ENCODE results near the gene C16orf78. TPM values are rescaled to one million over a fixed set of nuclear protein-coding genes. Genes with fewer than 3 reads are reported as not detected.
A peak's percentile ranks its signal among the peaks of the same experiment; 100 is the strongest.

C16orf78 gene
- total RNA-seq, 1 experiment from 2014 or later = not detected

DNA sequence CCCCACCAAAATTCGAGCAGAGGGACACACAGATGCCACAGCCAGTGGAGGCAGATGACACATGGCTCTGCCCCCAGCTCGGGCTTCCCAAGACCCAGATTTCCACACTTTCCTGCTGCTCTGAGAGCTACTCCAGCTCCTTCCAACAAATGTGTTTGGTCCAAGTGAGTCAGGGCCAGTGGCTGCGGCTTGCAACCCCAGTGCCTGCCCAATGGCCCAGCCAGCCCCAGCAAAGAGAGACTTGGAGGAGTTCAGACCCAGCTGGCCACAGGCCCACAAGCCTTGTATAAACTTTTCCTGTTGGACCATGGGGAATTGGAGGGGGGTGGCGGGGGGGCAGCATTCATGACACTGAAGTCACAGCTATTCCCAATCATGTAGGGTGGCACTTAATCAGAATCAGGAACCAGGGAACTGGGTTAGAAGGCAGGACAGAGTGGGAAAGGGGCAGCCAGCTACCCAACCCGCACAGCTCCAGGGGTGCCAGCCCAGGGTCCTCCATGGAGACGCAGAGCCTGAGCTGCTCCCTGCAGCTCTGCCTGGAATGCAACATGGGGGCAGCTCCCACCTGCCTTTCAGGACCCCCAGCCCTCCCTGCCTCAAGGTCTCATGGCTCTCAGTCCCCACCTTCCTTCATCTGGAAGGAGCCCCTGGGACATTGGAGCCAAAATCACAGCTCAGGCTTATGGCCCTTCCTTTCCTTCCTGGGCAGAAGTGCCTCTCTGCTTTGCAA, 17.5 kb upstream of the C16orf78 start (continued):
- TF ChIP-seq, protein P1, sequence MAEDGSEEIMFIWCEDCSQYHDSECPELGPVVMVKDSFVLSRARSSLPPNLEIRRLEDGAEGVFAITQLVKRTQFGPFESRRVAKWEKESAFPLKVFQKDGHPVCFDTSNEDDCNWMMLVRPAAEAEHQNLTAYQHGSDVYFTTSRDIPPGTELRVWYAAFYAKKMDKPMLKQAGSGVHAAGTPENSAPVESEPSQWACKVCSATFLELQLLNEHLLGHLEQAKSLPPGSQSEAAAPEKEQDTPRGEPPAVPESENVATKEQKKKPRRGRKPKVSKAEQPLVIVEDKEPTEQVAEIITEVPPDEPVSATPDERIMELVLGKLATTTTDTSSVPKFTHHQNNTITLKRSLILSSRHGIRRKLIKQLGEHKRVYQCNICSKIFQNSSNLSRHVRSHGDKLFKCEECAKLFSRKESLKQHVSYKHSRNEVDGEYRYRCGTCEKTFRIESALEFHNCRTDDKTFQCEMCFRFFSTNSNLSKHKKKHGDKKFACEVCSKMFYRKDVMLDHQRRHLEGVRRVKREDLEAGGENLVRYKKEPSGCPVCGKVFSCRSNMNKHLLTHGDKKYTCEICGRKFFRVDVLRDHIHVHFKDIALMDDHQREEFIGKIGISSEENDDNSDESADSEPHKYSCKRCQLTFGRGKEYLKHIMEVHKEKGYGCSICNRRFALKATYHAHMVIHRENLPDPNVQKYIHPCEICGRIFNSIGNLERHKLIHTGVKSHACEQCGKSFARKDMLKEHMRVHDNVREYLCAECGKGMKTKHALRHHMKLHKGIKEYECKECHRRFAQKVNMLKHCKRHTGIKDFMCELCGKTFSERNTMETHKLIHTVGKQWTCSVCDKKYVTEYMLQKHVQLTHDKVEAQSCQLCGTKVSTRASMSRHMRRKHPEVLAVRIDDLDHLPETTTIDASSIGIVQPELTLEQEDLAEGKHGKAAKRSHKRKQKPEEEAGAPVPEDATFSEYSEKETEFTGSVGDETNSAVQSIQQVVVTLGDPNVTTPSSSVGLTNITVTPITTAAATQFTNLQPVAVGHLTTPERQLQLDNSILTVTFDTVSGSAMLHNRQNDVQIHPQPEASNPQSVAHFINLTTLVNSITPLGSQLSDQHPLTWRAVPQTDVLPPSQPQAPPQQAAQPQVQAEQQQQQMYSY (CRISPR knock-in tag; IDR thresholded peaks at IDR 0.05) = no peak

DNA sequence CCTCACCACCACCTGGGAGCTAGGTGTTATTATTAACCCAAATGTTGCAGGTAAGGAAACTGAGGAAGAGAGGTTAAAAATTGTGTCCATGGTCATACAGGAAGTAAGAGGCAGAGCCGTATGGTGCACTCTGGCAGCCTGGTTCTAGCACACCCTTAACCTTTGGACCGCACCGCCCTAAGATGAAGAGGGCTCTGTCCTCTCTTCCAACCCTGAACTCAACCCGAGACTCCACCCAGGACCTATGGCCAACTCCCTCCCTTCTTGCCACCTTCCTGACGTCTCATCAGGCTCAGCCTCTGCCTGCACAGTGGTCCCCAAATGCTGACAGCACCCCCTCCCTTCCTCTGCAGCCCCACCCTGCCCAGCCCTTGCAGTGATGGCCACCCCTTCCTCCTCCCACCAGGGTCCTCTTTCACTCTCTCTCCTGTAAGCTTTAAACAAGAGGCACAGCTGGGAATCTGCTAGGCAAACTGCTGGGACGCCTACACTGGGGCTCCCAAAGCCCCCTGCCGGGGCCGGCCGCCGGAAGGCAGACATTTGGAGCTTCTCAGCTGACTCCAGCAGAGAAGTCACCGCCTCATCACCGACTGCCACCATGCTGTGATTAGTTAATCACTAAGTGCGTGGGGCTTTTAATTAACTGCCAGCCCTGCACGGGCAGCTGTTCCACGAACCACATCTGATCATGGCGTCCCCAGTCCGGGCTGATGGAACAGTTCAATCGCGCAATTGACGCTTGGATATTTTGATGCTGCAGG, 16.7 kb upstream of the C16orf78 start:
- H3K27ac Mint-ChIP-seq = no peak overlapping the region
- H3K9me3 Mint-ChIP-seq = no peaks in the 10 kb centered on the region
- POLR2A ChIA-PET = interaction anchor here (0.6 to 0.7 kb wide), 2 partner anchors 86 to 301 kb away, joined by 3 to 4 read pairs; no protein-coding TSS in a partner anchor
- ATAC-seq (no peak), DNase-seq (ENCODE audit: low spot score) (no peak)
- no peaks in the 10 kb centered on the region for H3K27me3 Mint-ChIP-seq (ENCODE audit: low read depth)
- H3K36me3 Mint-ChIP-seq = no peaks in the 10 kb centered on the region
- peaks cover 21% of the 10 kb centered on the region for H3K4me1 Mint-ChIP-seq
- CTCF ChIA-PET = interaction anchor here (1.1 to 4.7 kb wide), 4 partner anchors 8 to 493 kb away, joined by 3 to 27 read pairs (median 4); no protein-coding TSS in a partner anchor
- peak; percentile 63 for TF ChIP-seq ZNF423 (CRISPR knock-in tag; IDR thresholded peaks at IDR 0.05)
- TF ChIP-seq, protein P2, sequence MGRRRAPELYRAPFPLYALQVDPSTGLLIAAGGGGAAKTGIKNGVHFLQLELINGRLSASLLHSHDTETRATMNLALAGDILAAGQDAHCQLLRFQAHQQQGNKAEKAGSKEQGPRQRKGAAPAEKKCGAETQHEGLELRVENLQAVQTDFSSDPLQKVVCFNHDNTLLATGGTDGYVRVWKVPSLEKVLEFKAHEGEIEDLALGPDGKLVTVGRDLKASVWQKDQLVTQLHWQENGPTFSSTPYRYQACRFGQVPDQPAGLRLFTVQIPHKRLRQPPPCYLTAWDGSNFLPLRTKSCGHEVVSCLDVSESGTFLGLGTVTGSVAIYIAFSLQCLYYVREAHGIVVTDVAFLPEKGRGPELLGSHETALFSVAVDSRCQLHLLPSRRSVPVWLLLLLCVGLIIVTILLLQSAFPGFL (CRISPR knock-in tag; IDR thresholded peaks at IDR 0.05; ENCODE audit: borderline replicate concordance) = no peak
- TF ChIP-seq, protein P3, sequence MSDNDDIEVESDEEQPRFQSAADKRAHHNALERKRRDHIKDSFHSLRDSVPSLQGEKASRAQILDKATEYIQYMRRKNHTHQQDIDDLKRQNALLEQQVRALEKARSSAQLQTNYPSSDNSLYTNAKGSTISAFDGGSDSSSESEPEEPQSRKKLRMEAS (CRISPR knock-in tag; IDR thresholded peaks at IDR 0.05) = no peak
- TF ChIP-seq, protein P4, sequence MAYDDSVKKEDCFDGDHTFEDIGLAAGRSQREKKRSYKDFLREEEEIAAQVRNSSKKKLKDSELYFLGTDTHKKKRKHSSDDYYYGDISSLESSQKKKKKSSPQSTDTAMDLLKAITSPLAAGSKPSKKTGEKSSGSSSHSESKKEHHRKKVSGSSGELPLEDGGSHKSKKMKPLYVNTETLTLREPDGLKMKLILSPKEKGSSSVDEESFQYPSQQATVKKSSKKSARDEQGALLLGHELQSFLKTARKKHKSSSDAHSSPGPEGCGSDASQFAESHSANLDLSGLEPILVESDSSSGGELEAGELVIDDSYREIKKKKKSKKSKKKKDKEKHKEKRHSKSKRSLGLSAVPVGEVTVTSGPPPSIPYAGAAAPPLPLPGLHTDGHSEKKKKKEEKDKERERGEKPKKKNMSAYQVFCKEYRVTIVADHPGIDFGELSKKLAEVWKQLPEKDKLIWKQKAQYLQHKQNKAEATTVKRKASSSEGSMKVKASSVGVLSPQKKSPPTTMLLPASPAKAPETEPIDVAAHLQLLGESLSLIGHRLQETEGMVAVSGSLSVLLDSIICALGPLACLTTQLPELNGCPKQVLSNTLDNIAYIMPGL (CRISPR knock-in tag; IDR thresholded peaks at IDR 0.05) = no peak
- no peak for TF ChIP-seq SOX15 (CRISPR knock-in tag; IDR thresholded peaks at IDR 0.05)
- TF ChIP-seq ZNF263 (CRISPR knock-in tag; IDR thresholded peaks at IDR 0.05; ENCODE audit: low read depth) = no peak
- TF ChIP-seq NFATC4 (CRISPR knock-in tag; IDR thresholded peaks at IDR 0.05) = no peak
- no peak overlapping the region for H3K4me3 Mint-ChIP-seq

DNA sequence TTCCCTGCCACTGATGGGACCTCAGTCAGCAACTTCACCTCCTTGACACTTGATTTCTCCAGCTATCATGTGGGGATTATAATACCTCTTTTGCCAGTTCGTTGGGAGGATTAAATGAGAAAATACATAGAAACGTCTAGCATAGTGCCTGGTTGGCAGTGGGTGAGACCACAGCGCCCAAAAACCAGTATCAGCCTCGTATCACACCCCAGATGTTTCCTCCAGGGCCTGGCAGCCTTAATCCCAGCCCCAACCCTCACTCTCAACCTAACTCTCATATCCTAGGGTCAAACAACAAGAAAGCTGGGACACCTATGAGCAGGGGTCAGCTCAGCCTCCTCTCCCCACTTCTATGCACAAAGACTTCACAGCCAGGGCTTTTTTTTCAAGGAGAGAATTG, 14.0 kb upstream of the C16orf78 start:
- DNase-seq (ENCODE audit: low spot score) (no peak), ATAC-seq (no peak)
- Mint-ChIP-seq H3K9me3 (peaks cover 10% of the 10 kb centered on the region), H3K27ac (no peak overlapping the region), H3K4me1 (peaks cover 26% of the 10 kb centered on the region), H3K27me3 (ENCODE audit: low read depth) (peaks cover 7% of the 10 kb centered on the region; the same call in 1 of the 2 replicates), H3K4me3 (no peak overlapping the region), H3K36me3 (peaks cover 12% of the 10 kb centered on the region)
- ChIA-PET POLR2A (no interaction called here), CTCF (interaction anchor here (4.7 kb wide), 1 partner anchor 10 kb away, joined by 27 read pairs; no protein-coding TSS in a partner anchor)
- TF ChIP-seq TP53 (CRISPR knock-in tag; IDR thresholded peaks at IDR 0.05) (no peak), KAT7 (CRISPR knock-in tag; IDR thresholded peaks at IDR 0.05; ENCODE audit: borderline replicate concordance) (no peak), ZNF423 (CRISPR knock-in tag; IDR thresholded peaks at IDR 0.05) (no peak), GTF2I (CRISPR knock-in tag; conservative IDR thresholded peaks at IDR 0.05) (no peak), NR2C2 (CRISPR knock-in tag; IDR thresholded peaks at IDR 0.05) (no peak), ZNF671 (CRISPR knock-in tag; IDR thresholded peaks at IDR 0.05) (no peak), NFYB (CRISPR knock-in tag; conservative IDR thresholded peaks at IDR 0.05; ENCODE audit: low read depth) (no peak), NR3C1 (CRISPR knock-in tag; conservative IDR thresholded peaks at IDR 0.05; ENCODE audit: low read depth) (no peak), JAZF1 (CRISPR knock-in tag; IDR thresholded peaks at IDR 0.05) (no peak)
- TF ChIP-seq, protein P5, sequence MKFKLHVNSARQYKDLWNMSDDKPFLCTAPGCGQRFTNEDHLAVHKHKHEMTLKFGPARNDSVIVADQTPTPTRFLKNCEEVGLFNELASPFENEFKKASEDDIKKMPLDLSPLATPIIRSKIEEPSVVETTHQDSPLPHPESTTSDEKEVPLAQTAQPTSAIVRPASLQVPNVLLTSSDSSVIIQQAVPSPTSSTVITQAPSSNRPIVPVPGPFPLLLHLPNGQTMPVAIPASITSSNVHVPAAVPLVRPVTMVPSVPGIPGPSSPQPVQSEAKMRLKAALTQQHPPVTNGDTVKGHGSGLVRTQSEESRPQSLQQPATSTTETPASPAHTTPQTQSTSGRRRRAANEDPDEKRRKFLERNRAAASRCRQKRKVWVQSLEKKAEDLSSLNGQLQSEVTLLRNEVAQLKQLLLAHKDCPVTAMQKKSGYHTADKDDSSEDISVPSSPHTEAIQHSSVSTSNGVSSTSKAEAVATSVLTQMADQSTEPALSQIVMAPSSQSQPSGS (CRISPR knock-in tag; IDR thresholded peaks at IDR 0.05; ENCODE audit: borderline replicate concordance, low read depth) = no peak
- TF ChIP-seq, protein P6, sequence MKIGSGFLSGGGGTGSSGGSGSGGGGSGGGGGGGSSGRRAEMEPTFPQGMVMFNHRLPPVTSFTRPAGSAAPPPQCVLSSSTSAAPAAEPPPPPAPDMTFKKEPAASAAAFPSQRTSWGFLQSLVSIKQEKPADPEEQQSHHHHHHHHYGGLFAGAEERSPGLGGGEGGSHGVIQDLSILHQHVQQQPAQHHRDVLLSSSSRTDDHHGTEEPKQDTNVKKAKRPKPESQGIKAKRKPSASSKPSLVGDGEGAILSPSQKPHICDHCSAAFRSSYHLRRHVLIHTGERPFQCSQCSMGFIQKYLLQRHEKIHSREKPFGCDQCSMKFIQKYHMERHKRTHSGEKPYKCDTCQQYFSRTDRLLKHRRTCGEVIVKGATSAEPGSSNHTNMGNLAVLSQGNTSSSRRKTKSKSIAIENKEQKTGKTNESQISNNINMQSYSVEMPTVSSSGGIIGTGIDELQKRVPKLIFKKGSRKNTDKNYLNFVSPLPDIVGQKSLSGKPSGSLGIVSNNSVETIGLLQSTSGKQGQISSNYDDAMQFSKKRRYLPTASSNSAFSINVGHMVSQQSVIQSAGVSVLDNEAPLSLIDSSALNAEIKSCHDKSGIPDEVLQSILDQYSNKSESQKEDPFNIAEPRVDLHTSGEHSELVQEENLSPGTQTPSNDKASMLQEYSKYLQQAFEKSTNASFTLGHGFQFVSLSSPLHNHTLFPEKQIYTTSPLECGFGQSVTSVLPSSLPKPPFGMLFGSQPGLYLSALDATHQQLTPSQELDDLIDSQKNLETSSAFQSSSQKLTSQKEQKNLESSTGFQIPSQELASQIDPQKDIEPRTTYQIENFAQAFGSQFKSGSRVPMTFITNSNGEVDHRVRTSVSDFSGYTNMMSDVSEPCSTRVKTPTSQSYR (CRISPR knock-in tag; IDR thresholded peaks at IDR 0.05) = no peak
- TF ChIP-seq, protein P3 (CRISPR knock-in tag; IDR thresholded peaks at IDR 0.05) = no peak

Measured in WTC11 (cell line).